ENCODE measurements around the gene IL17C.
A peak's percentile ranks its signal among the peaks of the same experiment; 100 is the strongest.

IL17C gene

GRCh38 chr16:88647178-88648070, 9.1 kb downstream of the IL17C start:
- DNase-seq = no peak

DNA sequence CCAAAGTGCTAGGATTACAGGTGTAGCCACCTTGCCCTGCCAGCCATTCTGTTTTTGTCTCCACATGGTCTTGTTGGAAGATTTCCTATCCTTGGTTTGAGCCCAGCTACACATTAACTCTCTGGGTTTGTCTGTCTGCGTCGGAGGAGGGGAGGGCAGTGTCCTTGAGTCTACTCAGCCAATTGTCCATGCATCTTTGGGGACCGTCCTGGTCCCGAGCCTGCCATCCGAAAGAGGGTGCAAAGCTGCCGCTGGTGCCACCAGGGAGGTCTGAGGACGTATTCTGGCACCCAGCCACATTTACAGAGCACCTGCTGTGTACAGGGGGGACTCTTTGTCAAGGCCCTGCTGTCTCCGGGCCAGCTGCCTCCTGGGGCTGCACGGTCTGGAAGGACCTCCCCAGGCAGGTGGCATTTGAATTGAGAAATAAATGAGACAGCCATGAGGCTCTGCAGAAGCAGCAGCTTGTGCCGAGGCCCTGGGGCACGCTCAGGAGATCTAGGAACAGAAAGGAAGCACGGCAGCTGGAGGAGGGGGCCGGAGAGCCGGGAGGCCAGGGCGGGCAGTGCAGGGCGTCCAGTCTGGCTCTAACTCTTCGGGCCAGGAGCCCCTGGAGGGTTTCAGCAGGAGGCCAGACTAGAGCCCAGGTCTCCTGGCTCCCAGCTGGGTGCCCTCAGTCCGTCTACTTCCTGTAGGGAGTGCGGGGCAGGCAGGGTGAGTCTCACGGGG, 11.0 kb downstream of the IL17C start:
- no peak for DNase-seq

DNA sequence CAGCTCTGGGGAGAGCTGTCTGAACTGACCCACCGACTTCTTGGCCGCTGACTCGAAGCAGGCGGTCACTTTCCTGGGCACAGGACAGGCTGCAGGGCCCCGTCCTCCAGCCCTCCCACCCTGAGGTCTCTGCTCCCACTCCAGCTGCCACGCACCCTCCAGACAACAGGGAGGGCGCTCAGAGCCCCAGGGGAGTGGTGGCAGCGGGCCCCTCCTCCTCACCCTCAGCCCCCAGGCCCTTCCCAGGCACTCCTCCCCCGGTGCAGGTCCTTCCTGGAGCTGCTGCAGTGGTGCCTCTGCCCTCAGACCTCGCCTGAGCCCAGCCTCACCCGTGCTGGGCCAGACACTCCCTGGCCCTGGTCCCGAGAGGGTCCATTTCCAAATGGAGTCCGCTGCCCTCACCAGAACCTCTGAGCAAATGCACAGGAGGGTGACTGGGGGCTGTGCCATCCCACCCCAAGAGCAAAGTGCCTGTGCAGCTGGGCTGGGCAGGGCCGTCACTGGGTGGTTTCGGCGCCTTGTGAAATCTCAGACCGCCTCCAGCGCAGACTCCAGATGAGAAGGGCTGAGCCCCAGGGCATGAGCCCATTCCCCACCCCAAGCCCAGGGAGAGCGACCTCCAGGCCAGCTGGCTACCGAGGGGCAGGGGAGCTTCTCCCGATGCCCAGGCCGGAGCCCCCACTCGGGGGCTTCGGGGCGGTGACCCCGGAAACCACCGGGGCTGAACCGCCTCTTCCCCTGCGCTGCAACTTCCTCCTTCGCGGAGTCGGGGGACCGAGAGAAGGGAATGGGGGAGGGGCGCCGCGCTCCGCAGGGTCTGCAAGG, 11.8 kb downstream of the IL17C start:
- peak; percentile 65 for DNase-seq

- peak; percentile 74 for DNase-seq
Observed at GRCh38 chr16:88650749-88651275, 12.4 kb downstream of the IL17C start, which contains the start of gene CYBA. CYBA (minus strand) TSS chr16:88651053; CDS start chr16:88651013, 40 bp downstream.

DNA sequence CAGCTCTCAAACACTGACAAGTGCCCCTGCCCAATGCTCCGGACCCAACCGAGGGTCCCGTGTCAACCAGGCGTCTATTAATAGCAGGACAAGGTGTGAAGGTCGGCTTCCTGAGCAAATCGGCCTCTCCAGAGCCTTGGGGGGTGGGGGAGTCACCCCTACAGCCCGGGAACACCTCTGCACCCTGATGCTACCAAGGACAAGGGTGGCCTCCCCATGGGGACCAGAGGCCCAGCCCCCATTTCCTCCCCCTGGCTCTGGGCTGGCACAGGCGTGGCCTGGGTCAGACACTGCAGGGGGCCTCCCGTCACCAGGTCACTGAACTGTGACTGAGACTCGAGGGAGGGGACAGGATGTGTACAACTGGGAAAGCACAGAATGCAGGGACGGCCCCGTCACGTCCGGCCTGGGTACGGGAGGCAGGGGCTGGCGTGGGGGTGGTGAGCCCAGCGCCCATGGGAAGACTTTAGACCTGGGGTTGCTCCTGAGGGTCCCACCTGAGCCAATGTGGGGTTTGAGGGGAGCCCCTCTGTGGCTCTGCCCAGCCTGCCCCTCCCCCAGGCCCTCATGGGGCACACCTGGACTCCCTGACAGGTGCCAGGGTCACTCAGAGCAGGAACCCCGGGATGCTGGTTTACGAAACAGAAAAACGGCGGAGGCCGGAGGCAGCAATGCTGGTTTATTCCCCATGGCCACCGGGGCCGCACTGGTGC, 13.1 kb downstream of the IL17C start:
- no peak for DNase-seq

- DNase-seq = no peak
Observed at GRCh38 chr16:88651989-88652761, 13.8 kb downstream of the IL17C start.

- DNase-seq = no peak
Observed at GRCh38 chr16:88652762-88653063, 14.3 kb downstream of the IL17C start.

DNA sequence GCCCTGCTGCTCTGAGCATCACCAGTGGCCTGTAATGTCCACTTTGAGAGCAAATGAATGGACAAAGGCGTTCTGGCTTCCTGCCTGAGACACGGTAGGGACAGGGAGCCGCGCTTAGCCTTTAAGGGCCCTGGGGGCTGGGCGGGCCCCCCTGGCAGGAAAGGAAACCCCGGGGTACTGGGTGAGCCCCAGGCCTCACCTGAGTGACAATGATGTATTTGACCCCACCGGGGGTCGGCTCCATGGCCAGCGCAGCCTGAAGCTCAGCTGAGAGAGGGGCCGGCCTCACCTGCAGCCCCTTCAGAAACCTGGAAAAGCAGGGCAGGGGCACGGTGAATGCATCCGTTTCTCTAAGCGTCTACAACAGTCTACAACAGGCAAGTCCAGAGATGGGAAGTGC, 14.7 kb downstream of the IL17C start:
- no peak for DNase-seq

DNA sequence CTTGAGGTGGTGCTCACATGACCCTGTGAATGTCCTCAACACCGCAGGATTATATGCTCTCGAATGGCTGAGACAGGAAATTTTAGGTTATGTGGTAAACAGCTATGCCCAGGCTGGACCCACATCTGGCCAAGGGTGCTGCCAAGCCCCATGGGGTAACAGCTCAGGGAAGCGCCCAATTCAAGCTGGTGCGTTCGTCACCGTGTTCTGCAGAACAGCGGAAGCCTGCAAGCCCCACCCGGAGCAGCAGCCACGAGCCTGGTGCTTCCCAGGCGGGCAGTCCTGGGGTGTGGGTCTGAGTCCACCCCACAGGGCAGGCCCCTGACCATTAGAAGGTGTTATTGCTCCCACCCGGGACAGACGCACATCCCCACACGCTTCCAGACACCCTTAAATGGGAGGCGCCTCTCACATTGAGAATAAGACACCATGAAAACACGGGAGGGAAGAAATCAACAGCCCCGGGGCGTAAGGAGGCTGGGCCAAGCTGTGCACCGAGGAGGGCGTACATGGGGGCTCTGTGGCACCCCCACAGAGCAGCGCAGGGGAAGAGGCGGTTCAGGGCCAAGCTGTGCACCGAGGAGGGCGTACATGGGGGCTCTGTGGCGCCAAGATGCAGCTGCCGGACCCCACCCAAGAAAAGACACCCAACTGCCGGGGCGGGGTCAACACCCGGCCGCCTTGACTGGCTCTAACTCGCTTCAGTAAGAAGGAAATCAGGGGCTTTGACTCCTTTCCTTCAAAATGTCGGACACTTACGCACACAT, 15.4 kb downstream of the IL17C start:
- no peak for DNase-seq

GRCh38 chr16:88654363-88655052, 16.1 kb downstream of the IL17C start:
- no peak for DNase-seq

GRCh38 chr16:88655053-88655732, 16.8 kb downstream of the IL17C start:
- DNase-seq = no peak

- DNase-seq = peak; percentile 42
Observed at GRCh38 chr16:88655733-88656281, 17.4 kb downstream of the IL17C start.

DNA sequence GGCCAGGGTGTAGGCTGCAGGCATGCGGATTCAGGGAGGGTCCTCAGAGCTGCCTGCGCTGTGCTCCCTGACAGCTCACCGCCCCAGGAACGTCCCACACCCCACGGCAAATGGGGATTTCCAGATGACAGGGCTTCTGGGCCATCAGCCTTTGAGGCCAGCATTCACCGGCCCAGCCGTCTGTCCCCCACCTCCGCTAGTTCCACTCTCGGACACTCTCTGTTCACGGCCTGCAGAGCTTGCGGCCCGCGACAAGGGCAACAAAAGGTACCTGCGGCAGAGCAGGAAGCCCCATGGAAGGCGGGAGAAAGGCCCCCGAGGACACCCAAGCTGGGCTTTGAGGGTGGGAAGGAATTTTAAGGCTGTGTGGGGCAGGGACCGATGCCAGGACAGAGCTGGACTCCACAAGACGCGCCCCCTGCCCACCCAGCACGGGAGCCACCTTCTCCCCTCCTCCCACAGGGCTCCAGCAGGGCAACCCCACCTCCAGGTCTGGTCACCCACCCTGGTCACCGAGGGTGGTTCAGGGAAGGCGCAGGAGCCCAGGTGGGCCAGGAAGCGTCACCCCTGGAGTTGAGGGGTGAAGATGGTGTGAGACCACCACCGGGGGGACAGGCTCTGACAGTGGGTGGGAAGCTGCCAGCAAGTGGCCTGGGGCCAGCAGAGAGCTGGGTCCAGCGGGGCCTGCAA, 18.1 kb downstream of the IL17C start:
- DNase-seq = no peak

GRCh38 chr16:88657371-88657770, 19.0 kb downstream of the IL17C start:
- no peak for DNase-seq

DNA sequence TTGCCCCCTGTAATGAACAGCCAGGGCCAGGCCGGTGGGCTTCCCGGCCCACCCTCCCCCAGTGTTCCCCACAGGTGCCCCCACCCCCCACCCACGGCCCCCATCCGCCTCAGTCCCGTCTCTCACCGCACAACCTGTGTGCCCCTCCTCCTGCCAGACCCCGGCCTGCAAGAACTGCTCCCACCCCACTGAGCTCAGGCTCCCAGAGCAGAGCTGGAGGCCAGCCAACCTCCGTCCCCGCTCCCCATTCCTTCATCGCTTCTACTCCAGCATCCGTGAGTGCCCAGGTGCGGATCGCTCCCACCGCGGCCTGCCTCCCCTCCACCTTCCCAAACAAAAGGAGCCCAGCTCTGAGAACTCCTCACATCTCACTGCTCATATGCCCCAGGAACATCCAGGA, 20.3 kb downstream of the IL17C start:
- DNase-seq = no peak

GRCh38 chr16:88659160-88659559, 20.8 kb downstream of the IL17C start:
- no peak for DNase-seq

DNA sequence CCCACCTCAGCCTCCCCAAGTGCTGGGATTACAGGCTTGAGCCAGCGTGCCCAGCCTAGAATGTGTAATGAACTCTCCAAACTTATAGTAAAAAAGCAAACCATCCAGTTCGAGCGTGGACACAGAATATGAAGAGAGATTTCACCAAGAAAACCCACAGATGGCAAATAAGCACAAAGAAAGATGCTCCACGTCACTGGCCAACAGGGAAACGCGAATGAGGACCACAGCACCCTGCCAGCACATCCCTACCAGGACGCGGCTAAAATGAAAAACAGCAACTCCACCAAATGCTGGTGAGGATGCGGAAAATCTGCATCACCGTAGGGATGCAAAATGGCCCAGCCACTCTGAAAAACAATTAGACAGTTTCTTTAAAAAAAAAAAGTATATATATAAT, 23.1 kb downstream of the IL17C start:
- no peak for DNase-seq

DNA sequence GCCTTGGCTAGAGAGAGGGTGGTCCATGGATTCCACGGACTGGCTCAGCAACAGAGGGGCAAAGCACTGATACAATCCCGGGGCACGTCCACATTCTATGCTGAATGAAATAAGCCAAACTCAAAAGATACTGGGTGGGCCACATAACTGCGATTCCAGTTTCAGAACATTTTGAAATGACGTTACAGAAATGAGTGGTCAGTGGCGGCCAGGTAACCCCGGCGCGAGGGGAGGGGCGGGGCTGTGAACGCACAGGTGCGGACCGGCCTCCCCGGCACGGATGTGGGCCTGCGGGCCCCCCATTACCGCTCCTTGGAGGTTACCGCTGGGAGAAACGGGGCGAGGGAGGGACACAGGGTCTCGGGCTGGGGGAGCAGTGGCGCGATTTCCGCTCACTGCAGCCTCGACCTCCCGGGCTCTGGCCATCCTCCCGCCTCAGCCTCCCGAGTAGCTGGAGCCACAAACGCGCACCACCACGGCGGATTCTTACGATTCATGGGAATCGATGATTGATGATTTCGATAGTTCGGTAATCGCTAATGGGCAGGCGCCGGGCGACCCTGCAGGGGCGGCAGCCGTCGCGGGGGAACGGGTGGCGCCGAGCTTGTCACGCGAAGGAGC, 24.0 kb downstream of the IL17C start:
- no peak for DNase-seq
